GM13977 (cell line): ENCODE data around the gene TRAF3IP1.
"Not testable (repeated sequence)": the region's sequence is repeated elsewhere in the genome, so short reads cannot be mapped to it uniquely, and the experiment has no call there.

Source experiments
- DNase-seq: peaks from one replicate; pipeline ENCODE4 v3.0.0; 2012; ENCODE audit warnings: low spot score
- CTCF ChIP-seq: IDR thresholded peaks from 2 replicates; pipeline ENCODE4 v1.5.1; 2012; ENCODE audit warnings: mild to moderate bottlenecking, control low read depth; ENCODE audit not compliant: insufficient read depth; ENCODE audit errors: extremely low read depth, missing control alignments
- in situ Hi-C: fragments of 300-500 bp; cut with MboI; formaldehyde crosslinking; loops from one replicate; pipeline ENCODE4 v1.12.0; 2022; ENCODE audit warnings: low sequenced_read_pairs, low pct_unique_long_range_greater_than_20kb, mixed read lengths, inconsistent platforms; ENCODE audit not compliant: unreplicated experiment

TRAF3IP1 gene

GRCh38 chr2:238441262-238442114 is 121.2 kb downstream of the TRAF3IP1 start:
- no peak for TF ChIP-seq CTCF
- in situ Hi-C loops: no loop called here
- no peak for DNase-seq

GRCh38 chr2:238442257-238442656 is 121.9 kb downstream of the TRAF3IP1 start:
- DNase-seq, in situ Hi-C loops: not testable (repeated sequence)

- DNase-seq: no peak
- in situ Hi-C loops: no loop called here
- TF ChIP-seq CTCF: no peak
Observed at GRCh38 chr2:238444242-238444641, 123.9 kb downstream of the TRAF3IP1 start.

GRCh38 chr2:238445409-238446190 is 125.3 kb downstream of the TRAF3IP1 start:
- in situ Hi-C loops: no loop called here
- no peak for DNase-seq
- TF ChIP-seq CTCF: no peak

- in situ Hi-C loops: no loop called here
- DNase-seq: no peak
Observed at GRCh38 chr2:238446371-238446770, 126.1 kb downstream of the TRAF3IP1 start.

GRCh38 chr2:238448031-238448955 is 128.0 kb downstream of the TRAF3IP1 start:
- DNase-seq: no peak
- no peak for TF ChIP-seq CTCF
- in situ Hi-C loops: no loop called here

More at GRCh38 chr2:238446371-238446770, 126.1 kb downstream of the TRAF3IP1 start:
- no peak for TF ChIP-seq CTCF
